Activated T-helper 1 cell treated with Interleukin-2 at 50 U/mL for 16 hours (primary cell): Measurements from ENCODE around the gene ZIC5.

Experiments used
- DNase-seq: peaks from one replicate; pipeline ENCODE4 v3.0.0-alpha.2; 2020; ENCODE audit warnings: low read depth

The ZIC5 gene

DNA sequence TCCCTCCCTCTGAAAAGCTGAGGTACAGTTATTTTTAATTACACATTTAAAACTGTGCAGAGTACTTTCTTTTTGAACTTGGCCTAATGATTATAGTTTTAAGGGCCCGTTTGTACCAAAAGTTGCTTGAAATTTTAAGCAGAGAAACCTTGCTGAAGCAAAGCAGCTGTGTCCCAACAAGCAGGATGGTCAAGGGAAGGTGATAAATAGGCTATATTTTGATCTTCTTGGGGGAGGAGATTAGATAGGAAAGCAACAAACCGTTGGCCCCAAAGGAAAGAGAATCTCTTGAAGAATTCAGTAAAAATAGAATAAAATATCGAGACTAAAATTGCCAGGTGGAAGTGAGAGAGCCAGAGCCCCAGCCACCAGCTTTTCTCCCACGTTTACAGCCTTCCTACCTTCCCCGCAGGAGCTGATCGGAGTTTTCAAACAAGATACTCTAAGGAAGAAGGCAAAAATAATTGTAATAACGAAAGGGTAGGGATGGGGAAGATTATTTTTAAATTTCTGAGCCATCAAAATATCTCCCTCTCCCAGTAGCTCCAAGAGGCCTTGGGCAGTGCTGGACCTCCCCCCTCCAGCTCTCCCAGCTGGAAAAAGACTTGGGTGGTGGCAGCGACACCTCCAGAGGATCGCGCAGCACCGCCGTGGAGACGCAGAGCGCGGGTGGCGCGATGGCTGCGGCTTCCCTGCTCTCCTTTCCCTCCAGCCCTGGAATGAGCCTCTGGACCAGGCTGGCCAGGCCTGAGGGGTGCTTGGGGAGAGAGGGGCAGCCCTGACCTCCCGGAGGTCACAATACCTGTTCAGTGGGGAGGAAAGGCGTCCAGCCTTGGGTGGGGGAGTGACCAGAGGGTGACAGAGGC, 15.8 kb upstream of the ZIC5 start:
- DNase-seq = no peak

DNA sequence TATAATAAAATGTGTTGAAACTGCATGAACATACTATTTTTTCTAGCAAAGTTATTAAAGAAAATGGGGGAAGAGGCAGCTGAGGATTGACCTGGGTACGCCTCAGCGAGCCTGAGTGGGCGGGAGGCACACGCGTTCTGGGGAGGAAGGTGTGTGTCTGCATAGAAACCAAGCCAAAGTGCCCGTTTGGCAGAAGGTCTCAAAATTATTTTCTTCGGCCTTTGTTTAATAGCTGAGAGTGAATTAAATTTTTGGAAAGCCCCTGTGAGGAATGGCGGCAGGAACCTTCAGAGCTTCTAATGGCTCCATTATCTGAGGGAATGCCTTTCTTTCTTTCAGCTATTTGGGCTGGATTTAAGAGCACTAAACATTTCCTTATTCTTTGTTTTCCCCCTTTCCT, 15.2 kb upstream of the ZIC5 start:
- DNase-seq = no peak

DNA sequence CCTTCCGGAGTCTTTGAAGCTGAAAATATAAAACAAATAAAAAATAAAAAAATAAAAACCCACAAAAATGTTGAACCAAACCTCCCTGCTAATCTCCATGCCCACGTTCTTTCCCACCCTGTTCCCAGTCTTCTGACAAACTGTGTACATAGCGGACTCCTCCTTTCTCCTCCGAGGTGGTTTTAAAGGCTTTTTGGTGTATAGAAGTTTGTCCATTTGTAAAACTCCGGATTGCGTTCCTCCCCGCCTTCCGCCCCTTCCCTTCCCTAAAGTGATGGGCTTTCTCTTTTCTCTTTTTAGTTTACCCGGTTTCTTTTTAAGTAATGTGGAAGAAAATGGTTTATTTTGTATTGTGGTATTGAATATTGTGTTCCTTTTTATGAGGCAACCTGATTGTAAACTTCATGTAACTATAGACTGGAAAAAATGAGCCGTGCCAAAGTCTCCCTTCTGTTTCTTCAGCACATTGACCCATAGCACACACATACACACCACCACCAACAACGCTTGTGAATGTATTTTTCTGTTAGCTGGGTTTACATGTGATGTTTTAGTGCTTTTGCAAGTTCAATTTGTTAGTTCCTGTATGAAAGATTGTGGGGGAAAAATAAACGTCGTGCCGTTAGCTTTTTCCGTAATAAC, 14.4 kb upstream of the ZIC5 start:
- no peak for DNase-seq

DNA sequence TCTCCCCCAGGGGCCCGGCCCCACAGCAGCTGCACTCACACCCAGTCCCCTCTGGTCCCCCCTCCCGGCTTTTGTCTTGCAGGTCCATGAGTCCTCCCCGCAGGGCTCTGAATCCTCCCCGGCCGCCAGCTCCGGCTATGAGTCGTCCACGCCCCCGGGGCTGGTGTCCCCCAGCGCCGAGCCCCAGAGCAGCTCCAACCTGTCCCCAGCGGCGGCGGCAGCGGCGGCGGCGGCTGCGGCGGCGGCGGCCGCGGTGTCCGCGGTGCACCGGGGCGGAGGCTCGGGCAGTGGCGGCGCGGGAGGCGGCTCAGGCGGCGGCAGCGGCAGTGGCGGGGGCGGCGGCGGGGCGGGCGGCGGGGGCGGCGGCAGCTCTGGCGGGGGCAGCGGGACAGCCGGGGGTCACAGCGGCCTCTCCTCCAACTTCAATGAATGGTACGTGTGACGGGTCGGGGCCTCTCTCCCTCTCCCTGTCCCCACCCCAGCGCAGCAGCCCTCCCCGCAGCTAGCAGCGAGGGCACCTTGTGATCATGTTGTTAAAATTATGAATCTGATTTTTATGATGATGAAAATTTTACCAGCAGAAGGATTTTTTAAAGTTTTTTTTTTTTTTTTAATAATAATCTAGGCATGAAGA, 13.8 kb upstream of the ZIC5 start:
- DNase-seq = no peak

DNA sequence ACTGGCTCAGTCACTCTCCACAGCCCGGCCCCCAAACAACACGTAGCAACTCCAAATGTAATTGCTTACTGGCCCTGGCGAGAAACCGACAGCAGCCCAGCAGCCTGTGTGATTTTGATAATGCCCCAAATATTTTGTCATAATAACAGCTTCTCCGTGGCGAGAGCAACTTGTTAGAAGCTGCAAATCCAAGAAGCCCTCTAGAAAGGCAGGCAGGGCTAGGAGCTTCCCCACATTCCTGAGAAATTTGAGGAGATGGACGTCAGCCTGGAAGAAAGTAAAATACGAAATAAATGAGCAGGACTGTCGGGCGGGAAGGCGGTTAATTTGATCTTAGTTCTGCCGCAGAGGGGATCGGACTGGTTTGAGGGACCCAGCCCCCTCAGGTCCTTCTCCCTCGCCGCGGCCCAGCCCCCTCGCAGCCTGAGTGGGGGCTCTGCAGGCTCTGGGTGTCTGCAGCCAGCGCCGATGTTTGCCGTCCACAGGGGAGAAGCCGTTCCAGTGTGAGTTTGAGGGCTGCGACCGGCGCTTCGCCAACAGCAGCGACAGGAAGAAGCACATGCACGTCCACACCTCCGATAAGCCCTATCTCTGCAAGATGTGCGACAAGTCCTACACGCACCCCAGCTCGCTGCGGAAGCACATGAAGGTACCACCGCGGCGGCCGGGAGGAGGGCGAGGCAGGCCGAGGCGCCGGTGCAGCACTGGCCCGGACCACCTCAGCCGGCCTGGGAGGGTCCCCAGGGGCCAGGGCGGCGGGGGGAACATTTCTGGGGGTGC, 13.1 kb upstream of the ZIC5 start:
- DNase-seq = no peak

DNA sequence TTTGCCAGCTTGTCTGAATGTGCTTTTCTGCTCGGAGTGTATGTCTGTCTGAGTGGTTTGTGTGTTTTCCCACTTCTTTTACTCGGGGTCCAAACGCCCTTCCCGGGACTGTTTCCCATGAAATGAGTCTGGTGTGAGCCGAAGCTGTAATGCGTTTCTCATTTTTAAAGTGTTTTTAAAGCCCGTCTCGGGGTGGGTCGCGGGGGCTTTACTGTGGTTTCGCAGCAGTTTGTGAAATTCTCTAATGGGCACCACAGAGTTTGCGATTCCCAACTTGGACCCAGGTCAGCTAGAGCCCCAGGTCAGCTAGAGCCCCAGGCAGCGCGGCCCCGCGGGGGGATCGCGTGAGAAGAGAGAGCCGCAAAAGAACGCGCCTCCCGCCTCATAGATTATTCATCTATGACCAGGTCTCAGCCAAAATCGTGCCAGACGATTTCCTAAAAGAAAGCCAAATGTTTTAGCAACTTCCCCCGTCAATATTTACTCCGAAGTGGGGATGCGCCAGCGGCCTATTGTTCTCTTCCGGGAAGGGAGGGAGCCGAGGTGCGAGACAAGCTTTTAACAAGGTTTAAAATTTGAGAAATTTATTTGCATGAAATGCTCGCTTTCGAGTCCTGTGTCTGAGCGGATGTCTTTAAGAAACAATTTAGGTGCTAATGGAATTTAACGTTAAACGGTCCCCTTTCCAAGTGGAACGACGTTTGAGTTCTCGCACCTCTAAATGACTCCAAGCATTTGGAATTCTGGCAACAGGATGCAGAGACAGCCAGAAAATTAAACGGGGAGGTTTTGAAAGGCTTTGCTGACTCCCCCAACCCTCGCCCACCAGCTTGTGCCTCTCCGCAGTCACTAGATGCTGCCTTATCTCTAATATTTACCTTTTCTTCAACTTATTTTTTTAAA, 12.2 kb upstream of the ZIC5 start:
- no peak for DNase-seq

DNA sequence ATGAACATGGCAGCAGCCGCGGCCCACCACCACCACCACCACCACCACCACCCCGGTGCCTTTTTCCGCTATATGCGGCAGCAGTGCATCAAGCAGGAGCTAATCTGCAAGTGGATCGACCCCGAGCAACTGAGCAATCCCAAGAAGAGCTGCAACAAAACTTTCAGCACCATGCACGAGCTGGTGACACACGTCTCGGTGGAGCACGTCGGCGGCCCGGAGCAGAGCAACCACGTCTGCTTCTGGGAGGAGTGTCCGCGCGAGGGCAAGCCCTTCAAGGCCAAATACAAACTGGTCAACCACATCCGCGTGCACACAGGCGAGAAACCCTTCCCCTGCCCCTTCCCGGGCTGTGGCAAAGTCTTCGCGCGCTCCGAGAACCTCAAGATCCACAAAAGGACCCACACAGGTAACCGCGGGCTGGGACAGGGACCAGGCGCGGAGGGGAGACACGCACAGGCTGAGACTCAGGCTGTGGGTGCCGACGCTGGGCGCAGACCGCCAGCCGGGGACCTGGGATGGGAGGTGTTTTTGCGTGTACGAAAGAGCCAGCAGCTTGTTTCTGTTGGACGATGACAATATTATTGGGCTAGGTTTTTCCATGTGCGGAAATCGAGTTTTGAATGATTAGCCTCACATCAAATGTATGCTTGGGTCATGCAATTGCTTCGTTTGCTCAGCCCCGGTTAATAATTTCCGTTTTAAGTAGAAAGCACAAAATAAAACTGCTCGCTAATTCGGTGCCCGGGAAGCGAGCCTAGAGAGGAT, 11.3 kb upstream of the ZIC5 start:
- DNase-seq = no peak

DNA sequence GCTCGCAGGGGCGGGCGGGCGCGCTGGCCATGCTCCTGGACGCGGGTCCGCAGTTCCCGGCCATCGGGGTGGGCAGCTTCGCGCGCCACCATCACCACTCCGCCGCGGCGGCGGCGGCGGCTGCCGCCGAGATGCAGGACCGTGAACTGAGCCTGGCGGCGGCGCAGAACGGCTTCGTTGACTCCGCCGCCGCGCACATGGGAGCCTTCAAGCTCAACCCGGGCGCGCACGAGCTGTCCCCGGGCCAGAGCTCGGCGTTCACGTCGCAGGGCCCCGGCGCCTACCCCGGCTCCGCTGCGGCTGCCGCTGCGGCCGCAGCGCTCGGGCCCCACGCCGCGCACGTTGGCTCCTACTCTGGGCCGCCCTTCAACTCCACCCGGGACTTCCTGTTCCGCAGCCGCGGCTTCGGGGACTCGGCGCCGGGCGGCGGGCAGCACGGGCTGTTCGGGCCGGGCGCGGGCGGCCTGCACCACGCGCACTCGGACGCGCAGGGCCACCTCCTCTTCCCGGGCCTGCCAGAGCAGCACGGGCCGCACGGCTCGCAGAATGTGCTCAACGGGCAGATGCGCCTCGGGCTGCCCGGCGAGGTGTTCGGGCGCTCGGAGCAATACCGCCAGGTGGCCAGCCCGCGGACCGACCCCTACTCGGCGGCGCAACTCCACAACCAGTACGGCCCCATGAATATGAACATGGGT, 10.6 kb upstream of the ZIC5 start:
- DNase-seq = no peak

DNA sequence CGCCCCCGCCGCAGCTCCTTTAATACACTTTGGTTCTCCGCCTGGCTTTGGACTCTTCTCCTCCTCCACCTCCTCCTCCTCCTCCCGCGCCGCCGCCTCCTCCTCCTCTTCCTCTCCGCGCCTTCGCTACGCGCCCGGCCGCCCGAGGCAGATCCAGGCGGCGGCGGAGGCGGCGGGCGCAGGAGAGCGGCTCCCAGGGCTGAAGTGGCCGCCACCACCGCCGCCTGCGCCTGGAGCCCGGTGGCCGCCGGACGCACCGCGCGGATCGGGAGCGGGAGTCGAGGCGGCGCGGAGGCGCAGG, 10.1 kb upstream of the ZIC5 start, which contains the start of gene ZIC2:
Gene ZIC2 (plus strand): TSS at position 50 of the 301 bp plus-strand sequence. CDS start 281 bp downstream, outside the sequence.
- DNase-seq = no peak

DNA sequence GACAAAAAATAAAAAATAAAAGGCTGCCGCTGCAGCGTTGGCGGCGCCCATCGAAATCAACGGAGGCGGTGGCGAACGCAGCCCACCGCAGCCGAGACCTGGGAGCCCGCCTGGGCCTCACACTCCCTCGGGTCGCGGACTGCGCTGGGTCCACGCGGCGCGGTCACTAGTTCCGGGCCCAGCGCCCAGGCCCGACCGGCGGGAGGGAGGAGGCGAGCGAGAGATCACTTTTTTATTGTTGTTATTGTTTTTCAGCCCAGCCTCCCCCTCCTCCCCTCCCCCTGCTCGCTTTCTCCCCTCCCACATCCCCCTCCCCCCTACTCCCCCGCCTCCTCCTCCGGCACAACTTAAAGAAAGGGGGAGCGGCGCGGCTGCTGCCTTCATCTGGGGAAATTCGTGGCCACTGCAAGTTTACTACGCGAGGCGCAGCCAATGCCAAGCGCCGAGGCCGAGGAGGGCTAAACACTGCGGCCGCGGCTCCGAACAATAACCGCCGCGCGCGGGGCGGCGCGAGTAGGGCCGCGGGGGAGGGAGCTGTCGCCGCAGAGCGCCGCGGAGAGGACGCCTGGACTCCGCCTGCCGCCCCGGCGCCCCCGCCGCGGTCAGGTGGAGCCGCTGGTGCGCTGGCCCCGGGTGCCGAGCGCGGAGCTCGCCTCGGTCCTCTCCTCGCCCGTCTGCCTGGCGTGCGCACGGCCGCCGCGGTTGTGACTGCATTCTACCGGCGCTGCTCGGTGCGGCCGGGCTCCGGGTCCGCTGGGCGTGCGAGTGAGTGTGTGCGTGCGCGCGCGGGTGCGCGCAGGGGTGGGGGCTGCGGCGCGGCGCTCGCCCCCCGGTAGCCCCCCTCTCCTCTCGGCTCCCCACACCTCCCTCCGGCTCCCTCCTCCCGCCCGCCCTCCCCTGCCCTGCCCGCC, 9.5 kb upstream of the ZIC5 start:
- no peak for DNase-seq

DNA sequence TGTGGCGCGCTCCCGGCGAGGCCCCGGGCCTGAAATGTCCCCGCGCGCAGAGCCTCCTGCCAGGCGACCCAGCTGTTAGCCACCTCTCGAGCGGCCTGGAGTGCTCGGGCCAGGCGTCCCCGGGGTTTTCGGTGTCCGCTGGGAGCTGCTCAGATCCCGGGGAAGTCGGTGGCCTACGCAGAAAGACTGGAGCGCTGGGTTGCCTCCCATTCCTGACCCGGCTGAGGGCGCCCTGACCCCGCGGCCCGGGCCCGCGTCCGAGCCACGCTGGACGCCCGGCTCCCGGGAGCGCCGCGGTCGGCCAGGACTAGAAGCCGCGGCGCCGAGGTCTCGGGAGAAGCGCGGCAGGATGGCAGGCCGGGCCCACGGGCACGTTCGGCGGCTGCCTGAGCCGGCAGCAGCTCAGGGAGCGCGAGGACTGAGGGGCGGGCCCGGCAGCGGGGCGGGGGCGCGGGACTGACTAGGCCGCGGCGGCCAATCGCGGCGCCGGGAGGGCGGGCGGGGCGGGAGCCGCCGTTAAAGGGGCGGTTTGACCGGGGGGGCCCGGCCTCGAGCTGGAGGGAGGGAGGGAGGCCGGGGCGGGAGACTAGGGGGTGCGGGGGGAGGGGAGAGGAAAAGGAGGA, 8.7 kb upstream of the ZIC5 start:
- no peak for DNase-seq

DNA sequence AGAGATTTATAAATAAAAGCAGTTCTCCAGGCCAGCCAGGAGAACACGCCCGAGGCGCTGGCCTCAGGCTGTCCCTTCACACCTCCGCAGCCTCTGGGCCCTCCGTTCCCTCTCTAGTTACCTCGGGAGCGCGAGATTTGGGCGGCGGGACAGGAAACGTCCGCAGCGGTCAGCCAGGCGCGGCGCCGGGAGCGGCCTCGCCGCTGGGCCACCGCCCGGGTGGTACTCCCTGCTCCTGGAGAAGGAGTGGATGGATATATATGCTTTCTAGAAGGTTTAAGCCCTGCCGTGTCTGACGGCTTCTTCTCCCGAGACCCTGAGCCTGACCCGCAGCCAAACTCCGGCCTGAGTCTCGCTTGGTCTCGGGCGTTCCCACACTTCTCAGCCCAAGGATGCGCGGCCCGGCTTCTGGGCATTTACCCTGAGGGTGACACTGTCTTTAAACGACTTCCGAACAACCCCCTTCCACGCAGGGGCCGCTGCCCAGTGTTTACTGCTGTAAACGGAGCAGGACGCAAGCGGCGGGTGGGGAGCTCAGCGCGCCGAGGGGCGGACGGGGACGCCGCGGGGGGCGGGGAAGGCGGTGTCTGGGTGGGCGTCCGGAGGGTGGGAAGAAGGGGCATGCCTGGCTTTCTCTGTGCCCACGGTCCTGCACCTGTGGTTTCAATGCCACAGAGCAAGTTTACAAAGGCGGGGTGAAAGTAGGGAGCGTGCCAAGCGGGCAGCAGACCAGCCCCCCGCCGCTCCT, 8.1 kb upstream of the ZIC5 start:
- no peak for DNase-seq

DNA sequence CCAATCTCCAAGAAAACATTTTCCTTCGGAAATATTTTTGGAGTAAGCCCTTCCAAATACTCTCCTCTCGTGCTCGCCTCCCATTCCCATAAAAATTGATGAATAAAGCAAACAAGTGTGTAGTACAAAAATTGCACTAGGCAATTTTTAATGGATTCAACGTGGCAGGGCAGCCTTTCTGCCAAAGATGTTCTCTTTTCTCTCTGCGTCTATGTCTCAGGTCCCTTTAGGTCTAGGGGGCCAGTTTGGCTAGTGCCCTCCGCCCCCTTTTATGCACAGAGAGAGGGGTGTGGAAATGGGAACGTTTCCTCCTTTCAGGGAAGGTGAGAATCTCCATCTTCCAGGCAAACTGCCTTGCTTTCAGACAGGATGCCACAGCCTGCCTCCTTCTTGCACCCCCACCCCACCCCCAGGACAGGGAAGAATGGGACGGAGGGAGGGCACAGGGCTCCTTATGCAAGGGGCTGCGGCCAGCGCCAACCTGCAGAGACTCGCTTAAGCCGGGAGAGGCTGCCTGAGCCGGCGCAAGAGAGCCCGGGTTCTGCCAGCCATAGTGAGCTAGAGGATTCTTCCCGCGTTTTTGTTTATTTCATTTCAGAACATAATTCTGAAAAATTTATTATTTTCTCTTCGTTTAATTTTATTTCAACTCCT, 7.4 kb upstream of the ZIC5 start:
- no peak for DNase-seq

DNA sequence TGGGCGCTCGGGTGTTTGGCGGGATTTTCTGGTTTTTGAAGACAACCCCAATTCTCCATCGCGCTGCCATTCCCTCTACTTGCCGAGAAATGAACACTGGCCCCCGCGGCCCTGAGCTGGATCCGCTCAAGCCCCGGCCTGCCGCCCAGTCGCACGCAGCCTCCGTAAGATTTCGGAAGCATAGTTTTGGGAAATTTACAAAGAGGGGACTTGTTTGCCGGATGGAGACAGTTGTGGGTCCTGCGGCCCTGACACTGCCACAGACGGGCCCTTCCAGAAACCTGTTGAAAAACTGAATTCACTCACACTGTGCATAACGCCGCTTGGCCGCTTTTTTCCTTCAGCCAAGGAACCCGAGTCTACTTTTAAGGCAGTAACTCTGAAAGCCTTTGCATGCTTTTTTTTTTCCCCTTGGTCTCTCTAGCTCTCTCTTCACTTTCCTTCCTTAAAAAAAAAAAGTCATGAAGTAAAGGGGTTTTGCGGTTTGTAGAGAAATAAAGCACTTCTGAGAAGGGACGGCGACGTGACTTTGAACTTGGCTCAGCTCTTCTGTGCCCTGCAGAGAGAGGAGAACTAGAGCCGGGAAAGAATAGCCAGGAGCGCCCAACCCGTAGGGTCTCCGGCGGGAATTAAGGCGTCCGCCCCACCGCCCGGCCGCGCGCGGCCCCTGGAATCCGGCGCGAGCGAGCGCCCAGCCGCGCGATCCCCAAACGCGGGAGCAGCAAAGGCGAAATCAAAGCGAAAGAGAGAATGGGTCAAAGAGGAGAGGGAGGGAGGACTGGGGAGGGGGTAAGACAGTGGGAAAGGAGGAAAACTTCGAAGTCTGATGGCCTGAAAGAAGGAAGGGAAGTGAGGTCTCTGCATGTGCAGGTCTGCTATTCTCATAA, 6.6 kb upstream of the ZIC5 start:
- DNase-seq = no peak

DNA sequence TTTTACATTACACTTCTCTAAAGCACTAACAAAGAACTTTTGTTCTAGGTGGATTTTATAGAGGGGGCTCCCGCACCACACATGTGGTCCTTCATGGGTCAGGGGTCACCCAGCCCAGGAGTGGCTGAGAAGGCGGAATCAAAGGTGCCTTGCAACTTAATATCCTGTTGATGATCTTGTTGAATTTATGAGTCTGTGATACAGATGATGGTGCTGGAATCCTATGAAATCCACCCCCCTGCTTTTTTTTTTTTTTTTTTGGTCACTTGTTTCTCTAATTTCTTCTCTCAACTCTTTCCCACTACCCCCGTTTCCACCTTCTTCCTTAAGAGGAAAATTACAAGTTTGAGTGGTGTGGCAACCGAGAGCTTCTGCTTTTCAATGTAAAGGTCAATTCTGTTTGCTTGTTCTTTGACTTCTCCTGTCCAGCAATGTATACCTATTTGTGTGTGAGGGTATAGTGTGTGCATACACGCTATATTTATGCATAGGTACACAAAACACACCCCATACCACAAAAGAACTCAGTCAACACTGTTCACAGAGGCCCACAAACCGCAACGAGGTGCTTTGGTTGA, 5.9 kb upstream of the ZIC5 start:
- no peak for DNase-seq

DNA sequence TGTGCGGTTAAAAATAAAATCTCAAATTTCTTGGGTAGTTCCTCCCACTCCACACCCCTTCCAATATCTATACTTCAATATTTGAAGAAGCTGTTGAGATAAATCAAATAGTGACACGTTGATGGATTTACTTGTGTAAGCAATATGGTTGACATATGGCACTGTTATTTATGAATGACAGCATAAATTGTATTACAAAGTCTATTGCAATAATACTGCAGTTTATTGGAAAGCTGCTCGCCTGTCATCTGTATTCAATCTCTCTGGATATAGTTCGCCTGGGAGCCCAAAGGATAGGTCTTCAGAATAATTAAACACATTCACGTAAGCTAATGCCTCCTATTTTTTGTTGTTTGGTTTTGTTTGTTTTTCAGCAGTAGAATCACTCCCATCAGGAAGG, 5.0 kb upstream of the ZIC5 start:
- no peak for DNase-seq
